DND-41 (cell line): ENCODE data around the gene NKPD1.

Experiments used
- ATAC-seq: fragments of 200-7000 bp; cut with Tn5 transposase; 3 replicates; pipeline ENCODE4 v1.9.1; 2021; ENCODE audit warnings: low read depth; ENCODE audit not compliant: insufficient read depth
- DNase-seq: peaks from one replicate; pipeline ENCODE4 v3.0.0-alpha.2; 2020
- H2AFZ ChIP-seq: 2 replicates; pipeline ENCODE4 v1.6.0; 2012; ENCODE audit warnings: low read depth, low read length
- H3K27ac ChIP-seq: 2 replicates; pipeline ENCODE4 v1.5.1; 2012; ENCODE audit warnings: low read length, inconsistent platforms
- H3K27me3 ChIP-seq: fragments of 200-600 bp; sonication (generic); 2 replicates; pipeline ENCODE4 v1.6.0; 2012; ENCODE audit warnings: low read length, mild to moderate bottlenecking, inconsistent platforms; ENCODE audit not compliant: insufficient read depth, poor library complexity
- H3K36me3 ChIP-seq: 2 replicates; pipeline ENCODE4 v1.5.1; 2012; ENCODE audit warnings: low read length, inconsistent platforms; ENCODE audit not compliant: insufficient read depth
- H3K4me1 ChIP-seq: 2 replicates; pipeline ENCODE4 v1.5.1; 2012; ENCODE audit warnings: mild to moderate bottlenecking, low read length; ENCODE audit not compliant: insufficient read depth
- H3K4me2 ChIP-seq: 2 replicates; pipeline ENCODE4 v1.6.0; 2012; ENCODE audit warnings: mild to moderate bottlenecking, moderate library complexity, low read length, inconsistent platforms; ENCODE audit not compliant: insufficient read depth
- H3K4me3 ChIP-seq, 2 experiments: fragments of 200-600 bp in 1 of 2; shearing (Covaris generic) in 1 of 2; 2 replicates each; pipeline ENCODE4 v1.5.1; 2012 to 2016; ENCODE audit warnings: inconsistent platforms in 2 of 2, low read length in 2 of 2, mild to moderate bottlenecking in 2 of 2, low read depth in 1 of 2, moderate library complexity in 1 of 2
- H3K79me2 ChIP-seq: 2 replicates; pipeline ENCODE4 v1.6.0; 2012; ENCODE audit warnings: low read length, inconsistent platforms; ENCODE audit not compliant: insufficient read depth
- H3K9ac ChIP-seq: 2 replicates; pipeline ENCODE4 v1.6.0; 2012; ENCODE audit warnings: low read depth, mild to moderate bottlenecking, inconsistent platforms, low read length, moderate library complexity
- H3K9me3 ChIP-seq: 2 replicates; pipeline ENCODE4 v1.5.1; 2012; ENCODE audit warnings: low read length, moderate library complexity, mild to moderate bottlenecking, inconsistent platforms; ENCODE audit not compliant: insufficient read depth, severe bottlenecking
- H4K20me1 ChIP-seq: 2 replicates; pipeline ENCODE4 v1.6.0; 2012; ENCODE audit warnings: low read length; ENCODE audit not compliant: insufficient read depth
- EZH2 ChIP-seq: IDR thresholded peaks from 3 replicates; pipeline ENCODE4 v1.6.1; 2012; ENCODE audit warnings: borderline replicate concordance, low read depth, mild to moderate bottlenecking, moderate library complexity, low read length, inconsistent platforms; ENCODE audit not compliant: severe bottlenecking
- TF ChIP-seq, protein P1 (sequence below): IDR thresholded peaks from 2 replicates; pipeline ENCODE4 v1.5.1; 2012; ENCODE audit warnings: borderline replicate concordance, low read length, moderate library complexity, mild to moderate bottlenecking; ENCODE audit not compliant: poor library complexity, severe bottlenecking; ENCODE audit errors: extremely low read depth

NKPD1 gene

GRCh38 chr19:45133661-45134060 lies 27.1 kb downstream of the NKPD1 start:
- DNase-seq = no peak

DNA sequence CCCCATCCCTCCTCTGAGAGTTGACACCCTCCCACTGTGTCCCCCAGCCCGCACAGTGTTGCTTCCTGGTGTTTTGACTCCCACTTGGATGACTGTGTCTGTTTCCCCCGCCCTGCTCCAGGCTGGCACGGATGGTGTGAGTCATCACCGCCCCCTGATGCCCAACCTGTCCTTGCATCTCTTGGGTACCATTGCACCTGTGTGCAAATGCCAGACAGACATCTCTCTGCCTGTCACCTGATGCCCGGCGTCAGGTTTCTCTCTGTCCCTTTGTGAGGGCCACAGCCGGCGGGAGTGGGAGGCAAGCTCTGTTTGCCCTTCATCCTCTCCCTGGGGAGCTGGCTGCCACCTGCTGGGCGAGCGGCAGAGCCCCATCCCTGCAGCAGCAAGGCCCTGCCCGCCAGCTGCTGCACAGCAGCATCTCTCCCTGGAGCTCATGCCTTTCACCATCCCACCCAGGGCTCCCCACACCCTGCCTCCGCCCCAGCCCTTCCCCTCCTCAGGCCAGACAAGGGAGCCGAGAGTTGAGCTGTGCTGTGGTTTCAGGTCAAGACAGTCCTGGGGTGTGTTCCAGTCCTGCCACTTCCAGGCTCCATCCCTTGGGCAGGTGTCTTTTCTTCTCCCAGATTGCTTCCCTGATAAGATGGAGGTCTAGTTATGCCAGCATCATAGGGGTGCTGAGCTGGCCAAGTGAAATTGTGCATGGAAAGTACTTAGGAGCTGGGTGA lies 29.7 kb downstream of the NKPD1 start:
- ATAC-seq = no peak

More at GRCh38 chr19:45133661-45134060, 27.1 kb downstream of the NKPD1 start:
- no peak overlapping the region for H3K9ac ChIP-seq
- no peak for ATAC-seq
- H3K27ac ChIP-seq = no peak overlapping the region
- H3K27me3 ChIP-seq = no peaks in the 10 kb centered on the region
- no peak overlapping the region for H2AFZ ChIP-seq
- no peak overlapping the region for H3K4me3 ChIP-seq
- peaks cover 8% of the 10 kb centered on the region; the same call in 1 of the 2 replicates for H3K36me3 ChIP-seq
- no peaks in the 10 kb centered on the region for H3K4me1 ChIP-seq
- TF ChIP-seq, protein P1, sequence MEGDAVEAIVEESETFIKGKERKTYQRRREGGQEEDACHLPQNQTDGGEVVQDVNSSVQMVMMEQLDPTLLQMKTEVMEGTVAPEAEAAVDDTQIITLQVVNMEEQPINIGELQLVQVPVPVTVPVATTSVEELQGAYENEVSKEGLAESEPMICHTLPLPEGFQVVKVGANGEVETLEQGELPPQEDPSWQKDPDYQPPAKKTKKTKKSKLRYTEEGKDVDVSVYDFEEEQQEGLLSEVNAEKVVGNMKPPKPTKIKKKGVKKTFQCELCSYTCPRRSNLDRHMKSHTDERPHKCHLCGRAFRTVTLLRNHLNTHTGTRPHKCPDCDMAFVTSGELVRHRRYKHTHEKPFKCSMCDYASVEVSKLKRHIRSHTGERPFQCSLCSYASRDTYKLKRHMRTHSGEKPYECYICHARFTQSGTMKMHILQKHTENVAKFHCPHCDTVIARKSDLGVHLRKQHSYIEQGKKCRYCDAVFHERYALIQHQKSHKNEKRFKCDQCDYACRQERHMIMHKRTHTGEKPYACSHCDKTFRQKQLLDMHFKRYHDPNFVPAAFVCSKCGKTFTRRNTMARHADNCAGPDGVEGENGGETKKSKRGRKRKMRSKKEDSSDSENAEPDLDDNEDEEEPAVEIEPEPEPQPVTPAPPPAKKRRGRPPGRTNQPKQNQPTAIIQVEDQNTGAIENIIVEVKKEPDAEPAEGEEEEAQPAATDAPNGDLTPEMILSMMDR = no peak
- no peak for TF ChIP-seq EZH2
- no peak overlapping the region for H3K4me2 ChIP-seq
- peaks cover 75% of the 10 kb centered on the region for H4K20me1 ChIP-seq
- peaks cover 82% of the 10 kb centered on the region for H3K79me2 ChIP-seq
- no peaks in the 10 kb centered on the region for H3K9me3 ChIP-seq

DNA sequence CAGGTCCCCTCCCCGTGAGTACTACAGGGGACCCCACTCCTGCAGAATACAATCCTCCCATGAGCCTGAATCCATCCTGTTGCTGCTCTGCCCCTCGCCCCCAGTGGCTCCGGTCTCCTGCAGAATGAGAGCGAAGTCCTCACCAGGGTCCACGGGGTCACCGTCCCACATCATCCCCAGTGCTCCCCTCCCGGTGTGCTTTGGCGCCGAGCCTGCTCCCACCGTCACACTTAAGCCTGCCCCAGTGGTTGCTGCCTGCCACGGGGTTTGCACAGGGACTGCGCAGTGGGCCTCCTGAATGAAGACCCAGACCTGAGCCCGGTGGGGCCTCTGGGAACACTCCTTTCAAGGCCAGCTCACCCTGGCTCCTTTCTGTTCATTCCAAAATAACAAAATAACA lies 30.5 kb downstream of the NKPD1 start:
- Histone ChIP-seq H3K9me3 (no peaks in the 10 kb centered on the region), H3K36me3 (peaks cover 9% of the 10 kb centered on the region; the same call in 1 of the 2 replicates), H3K79me2 (peaks cover 87% of the 10 kb centered on the region), H3K4me3 (no peak overlapping the region), H3K27ac (no peak overlapping the region), H3K9ac (no peak overlapping the region), H3K4me2 (no peak overlapping the region), H2AFZ (no peak overlapping the region), H3K4me1 (no peaks in the 10 kb centered on the region), H3K27me3 (no peaks in the 10 kb centered on the region), H4K20me1 (peaks cover 73% of the 10 kb centered on the region)
- TF ChIP-seq, protein P1 = no peak
- no peak for TF ChIP-seq EZH2
- no peak for ATAC-seq
- DNase-seq = no peak

More for the DNA sequence above, 29.7 kb downstream of the NKPD1 start:
- TF ChIP-seq, protein P1 = peak; percentile 31
- no peak for TF ChIP-seq EZH2
- H3K4me2 ChIP-seq = no peak overlapping the region
- no peaks in the 10 kb centered on the region for H3K9me3 ChIP-seq
- H3K36me3 ChIP-seq = peaks cover 9% of the 10 kb centered on the region; the same call in 1 of the 2 replicates
- no peak overlapping the region for H3K27ac ChIP-seq
- no peaks in the 10 kb centered on the region for H3K27me3 ChIP-seq
- no peak overlapping the region for H3K4me3 ChIP-seq
- no peak overlapping the region for H2AFZ ChIP-seq
- peaks cover 85% of the 10 kb centered on the region for H3K79me2 ChIP-seq
- H3K4me1 ChIP-seq = no peaks in the 10 kb centered on the region
- H3K9ac ChIP-seq = no peak overlapping the region
- peak; percentile 15 for DNase-seq
- peaks cover 70% of the 10 kb centered on the region for H4K20me1 ChIP-seq

GRCh38 chr19:45128806-45129205 lies 32.0 kb downstream of the NKPD1 start:
- H3K9ac ChIP-seq = no peak overlapping the region
- DNase-seq (no peak), ATAC-seq (no peak)
- H3K4me3 ChIP-seq = no peak overlapping the region
- H3K36me3 ChIP-seq = peaks cover 9% of the 10 kb centered on the region
- H3K4me1 ChIP-seq = no peaks in the 10 kb centered on the region
- H3K79me2 ChIP-seq = peaks cover 86% of the 10 kb centered on the region
- no peak overlapping the region for H3K4me2 ChIP-seq
- no peaks in the 10 kb centered on the region for H3K27me3 ChIP-seq
- H2AFZ ChIP-seq = no peak overlapping the region
- no peak overlapping the region for H3K27ac ChIP-seq
- TF ChIP-seq, protein P1 = no peak
- TF ChIP-seq EZH2 = no peak
- H3K9me3 ChIP-seq = no peaks in the 10 kb centered on the region
- H4K20me1 ChIP-seq = peaks cover 74% of the 10 kb centered on the region
